PC-9 (cell line): ENCODE measurements around the gene DAAM2.

Experiments
- EZH2 ChIP-seq: fragments of 200-600 bp; sonication (generic); IDR thresholded peaks from 2 replicates; pipeline ENCODE4 v1.8.0; 2017; ENCODE audit warnings: antibody characterized with exemption, low read depth
- TF ChIP-seq, protein P1 (sequence below): fragments of 200-600 bp; sonication (generic); conservative IDR thresholded peaks from 2 replicates; pipeline ENCODE4 v1.6.1; 2017; ENCODE audit warnings: mixed run types, antibody characterized with exemption, mild to moderate bottlenecking, moderate library complexity

DNA sequence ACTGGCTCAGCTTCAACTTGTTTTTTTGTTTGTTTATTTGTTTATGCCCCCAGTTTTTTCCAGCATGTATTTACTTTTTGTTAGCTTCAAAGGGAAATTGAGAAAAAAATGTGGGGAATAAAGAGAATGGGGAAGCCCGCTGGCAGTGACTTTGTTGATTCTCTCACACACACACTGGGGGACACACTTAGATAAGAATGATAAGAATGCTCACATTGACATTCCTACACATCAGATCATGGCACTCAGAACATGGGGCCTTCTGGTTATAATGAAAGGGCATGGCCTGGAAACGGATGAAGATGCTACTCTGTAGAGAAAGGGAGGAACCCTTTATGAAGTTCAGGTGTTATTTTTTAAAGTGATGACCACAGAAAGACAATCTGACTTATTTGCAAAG is 15.6 kb upstream of the DAAM2 start:
- TF ChIP-seq, protein P1, sequence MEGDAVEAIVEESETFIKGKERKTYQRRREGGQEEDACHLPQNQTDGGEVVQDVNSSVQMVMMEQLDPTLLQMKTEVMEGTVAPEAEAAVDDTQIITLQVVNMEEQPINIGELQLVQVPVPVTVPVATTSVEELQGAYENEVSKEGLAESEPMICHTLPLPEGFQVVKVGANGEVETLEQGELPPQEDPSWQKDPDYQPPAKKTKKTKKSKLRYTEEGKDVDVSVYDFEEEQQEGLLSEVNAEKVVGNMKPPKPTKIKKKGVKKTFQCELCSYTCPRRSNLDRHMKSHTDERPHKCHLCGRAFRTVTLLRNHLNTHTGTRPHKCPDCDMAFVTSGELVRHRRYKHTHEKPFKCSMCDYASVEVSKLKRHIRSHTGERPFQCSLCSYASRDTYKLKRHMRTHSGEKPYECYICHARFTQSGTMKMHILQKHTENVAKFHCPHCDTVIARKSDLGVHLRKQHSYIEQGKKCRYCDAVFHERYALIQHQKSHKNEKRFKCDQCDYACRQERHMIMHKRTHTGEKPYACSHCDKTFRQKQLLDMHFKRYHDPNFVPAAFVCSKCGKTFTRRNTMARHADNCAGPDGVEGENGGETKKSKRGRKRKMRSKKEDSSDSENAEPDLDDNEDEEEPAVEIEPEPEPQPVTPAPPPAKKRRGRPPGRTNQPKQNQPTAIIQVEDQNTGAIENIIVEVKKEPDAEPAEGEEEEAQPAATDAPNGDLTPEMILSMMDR = no peak
- TF ChIP-seq EZH2 = no peak
